GM12891 (cell line): ENCODE results near the gene GLB1L.

Source experiments
- POLR2A ChIP-seq: IDR thresholded peaks from 2 replicates; pipeline ENCODE4 v1.6.1; 2011; ENCODE audit warnings: low read depth, low read length, control low read depth
- POLR2AphosphoS5 ChIP-seq: IDR thresholded peaks from 2 replicates; pipeline ENCODE4 v1.6.1; 2011; ENCODE audit warnings: low read depth, low read length, control low read depth
- SPI1 ChIP-seq: IDR thresholded peaks from 2 replicates; pipeline ENCODE4 v1.6.1; 2011; ENCODE audit warnings: low read depth, low read length, control low read depth
- TAF1 ChIP-seq: IDR thresholded peaks from 2 replicates; pipeline ENCODE4 v1.6.1; 2011; ENCODE audit warnings: low read depth, low read length, control low read depth

- TF ChIP-seq POLR2A (no peak), TAF1 (no peak), POLR2AphosphoS5 (no peak), SPI1 (0 out of 2 replicates have a peak, but pooled peaks have one; percentile 28)
Observed at GRCh38 chr2:219228041-219228910, 17.0 kb downstream of the GLB1L start.
